ENCODE data around the gene GPR42.
"Not testable (repeated sequence)": the region's sequence is repeated elsewhere in the genome, so short reads cannot be mapped to it uniquely, and the experiment has no call there.

The GPR42 gene

GRCh38 chr19:35373492-35373891 lies 2.6 kb downstream of the GPR42 start:
- H3K36me3 ChIP-seq (ENCODE audit: control insufficient read depth in 1 of 2, insufficient read depth in 2 of 2, low read length in 2 of 2), result no peaks in the 10 kb centered on the region
- H3K27ac ChIP-seq (ENCODE audit: low read length), result no peak overlapping the region
- no peaks in the 10 kb centered on the region for H3K27me3 ChIP-seq (ENCODE audit: low read depth, low read length)
- H3K9me3 ChIP-seq (ENCODE audit: control insufficient read depth in 1 of 2, low read length in 2 of 2), result no peaks in the 10 kb centered on the region
- no peaks in the 10 kb centered on the region for H3K4me1 ChIP-seq (ENCODE audit: control insufficient read depth in 1 of 2, insufficient read depth in 2 of 2, low read length in 2 of 2)
- no peak overlapping the region for H3K4me3 ChIP-seq (ENCODE audit: low read depth in 1 of 2, low read length in 2 of 2)

GRCh38 chr19:35374031-35374430 lies 3.2 kb downstream of the GPR42 start:
- not testable (repeated sequence) for H3K27me3 ChIP-seq (ENCODE audit: low read depth, low read length); H3K27ac ChIP-seq (ENCODE audit: low read length); H3K36me3 ChIP-seq (ENCODE audit: control insufficient read depth in 1 of 2, insufficient read depth in 2 of 2, low read length in 2 of 2); H3K4me1 ChIP-seq (ENCODE audit: control insufficient read depth in 1 of 2, insufficient read depth in 2 of 2, low read length in 2 of 2); H3K9me3 ChIP-seq (ENCODE audit: control insufficient read depth in 1 of 2, low read length in 2 of 2); H3K4me3 ChIP-seq (ENCODE audit: low read depth in 1 of 2, low read length in 2 of 2)

GRCh38 chr19:35375505-35376307 lies 4.8 kb downstream of the GPR42 start:
- Histone ChIP-seq H3K4me3 (ENCODE audit: low read depth in 1 of 2, low read length in 2 of 2) (no peak overlapping the region), H3K27ac (ENCODE audit: low read length) (no peak overlapping the region), H3K9me3 (ENCODE audit: control insufficient read depth in 1 of 2, low read length in 2 of 2) (no peaks in the 10 kb centered on the region), H3K36me3 (ENCODE audit: control insufficient read depth in 1 of 2, insufficient read depth in 2 of 2, low read length in 2 of 2) (no peaks in the 10 kb centered on the region), H3K4me1 (ENCODE audit: control insufficient read depth in 1 of 2, insufficient read depth in 2 of 2, low read length in 2 of 2) (peaks cover 0 to 7% of the 10 kb centered on the region in 2 donors), H3K27me3 (ENCODE audit: low read depth, low read length) (no peaks in the 10 kb centered on the region)

DNA sequence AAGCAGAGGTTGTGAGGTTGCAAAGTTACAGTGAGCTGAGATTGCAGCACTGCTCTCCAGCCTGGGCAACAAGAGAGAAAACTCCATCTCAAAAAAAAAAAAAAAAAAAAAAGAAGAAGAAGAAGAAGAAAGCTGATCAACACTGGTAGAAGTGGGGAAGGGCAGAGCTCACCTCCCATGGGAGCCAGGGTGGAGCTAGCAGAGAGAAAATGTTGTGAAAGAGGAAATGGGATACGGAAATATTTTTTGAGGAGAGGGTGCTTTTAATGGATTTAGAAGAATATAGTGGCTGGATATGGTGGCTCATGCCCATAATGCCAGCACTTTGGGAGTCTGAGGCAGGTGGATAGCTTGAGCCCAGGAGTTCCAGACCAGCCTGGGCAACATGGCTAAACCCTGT lies 6.8 kb downstream of the GPR42 start:
- Histone ChIP-seq H3K27ac (ENCODE audit: low read length) (no peak overlapping the region), H3K27me3 (ENCODE audit: low read depth, low read length) (no peaks in the 10 kb centered on the region), H3K4me3 (ENCODE audit: low read depth in 1 of 2, low read length in 2 of 2) (no peak overlapping the region), H3K4me1 (ENCODE audit: control insufficient read depth in 1 of 2, insufficient read depth in 2 of 2, low read length in 2 of 2) (peaks cover 0 to 12% of the 10 kb centered on the region in 2 donors), H3K36me3 (ENCODE audit: control insufficient read depth in 1 of 2, insufficient read depth in 2 of 2, low read length in 2 of 2) (no peaks in the 10 kb centered on the region), H3K9me3 (ENCODE audit: control insufficient read depth in 1 of 2, low read length in 2 of 2) (no peaks in the 10 kb centered on the region)

GRCh38 chr19:35378356-35378755 lies 7.5 kb downstream of the GPR42 start:
- Histone ChIP-seq H3K4me1 (ENCODE audit: control insufficient read depth in 1 of 2, insufficient read depth in 2 of 2, low read length in 2 of 2) (peaks cover 0 to 12% of the 10 kb centered on the region in 2 donors), H3K9me3 (ENCODE audit: control insufficient read depth in 1 of 2, low read length in 2 of 2) (no peaks in the 10 kb centered on the region), H3K4me3 (ENCODE audit: low read depth in 1 of 2, low read length in 2 of 2) (no peak overlapping the region), H3K36me3 (ENCODE audit: control insufficient read depth in 1 of 2, insufficient read depth in 2 of 2, low read length in 2 of 2) (no peaks in the 10 kb centered on the region), H3K27me3 (ENCODE audit: low read depth, low read length) (no peaks in the 10 kb centered on the region), H3K27ac (ENCODE audit: low read length) (no peak overlapping the region)

- H3K4me1 ChIP-seq (ENCODE audit: control insufficient read depth in 1 of 2, insufficient read depth in 2 of 2, low read length in 2 of 2), result peaks cover 0 to 12% of the 10 kb centered on the region in 2 donors
- not testable (repeated sequence) for H3K9me3 ChIP-seq (ENCODE audit: control insufficient read depth in 1 of 2, low read length in 2 of 2); H3K36me3 ChIP-seq (ENCODE audit: control insufficient read depth in 1 of 2, insufficient read depth in 2 of 2, low read length in 2 of 2); H3K27me3 ChIP-seq (ENCODE audit: low read depth, low read length); H3K4me3 ChIP-seq (ENCODE audit: low read depth in 1 of 2, low read length in 2 of 2); H3K27ac ChIP-seq (ENCODE audit: low read length)
These were observed 8.7 kb downstream of the GPR42 start for GRCh38 chr19:35379545-35379944.

DNA sequence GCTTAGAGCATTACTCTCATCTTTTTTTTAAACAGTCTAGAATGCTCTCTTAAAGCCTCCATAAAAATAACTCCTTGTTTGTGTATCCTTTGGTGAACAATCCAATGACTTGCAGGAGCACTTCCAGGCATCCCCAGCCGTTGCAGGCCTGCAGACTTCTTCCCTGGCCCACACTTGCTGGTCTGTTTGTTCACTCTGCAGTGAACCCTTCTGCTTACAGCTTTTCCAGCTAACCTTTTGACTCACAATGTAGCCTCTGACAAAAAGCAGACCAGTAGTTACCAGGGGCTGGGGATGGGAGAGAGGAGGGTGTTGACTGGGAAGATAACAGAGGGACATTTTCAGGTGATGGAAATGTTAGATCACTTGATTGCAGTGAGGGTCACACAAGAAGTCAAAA lies 9.1 kb downstream of the GPR42 start:
- no peaks in the 10 kb centered on the region for H3K9me3 ChIP-seq (ENCODE audit: control insufficient read depth in 1 of 2, low read length in 2 of 2)
- no peak overlapping the region for H3K4me3 ChIP-seq (ENCODE audit: low read depth in 1 of 2, low read length in 2 of 2)
- peaks cover 0 to 12% of the 10 kb centered on the region in 2 donors for H3K4me1 ChIP-seq (ENCODE audit: control insufficient read depth in 1 of 2, insufficient read depth in 2 of 2, low read length in 2 of 2)
- H3K27ac ChIP-seq (ENCODE audit: low read length), result no peak overlapping the region
- H3K27me3 ChIP-seq (ENCODE audit: low read depth, low read length), result no peaks in the 10 kb centered on the region
- H3K36me3 ChIP-seq (ENCODE audit: control insufficient read depth in 1 of 2, insufficient read depth in 2 of 2, low read length in 2 of 2), result no peaks in the 10 kb centered on the region

DNA sequence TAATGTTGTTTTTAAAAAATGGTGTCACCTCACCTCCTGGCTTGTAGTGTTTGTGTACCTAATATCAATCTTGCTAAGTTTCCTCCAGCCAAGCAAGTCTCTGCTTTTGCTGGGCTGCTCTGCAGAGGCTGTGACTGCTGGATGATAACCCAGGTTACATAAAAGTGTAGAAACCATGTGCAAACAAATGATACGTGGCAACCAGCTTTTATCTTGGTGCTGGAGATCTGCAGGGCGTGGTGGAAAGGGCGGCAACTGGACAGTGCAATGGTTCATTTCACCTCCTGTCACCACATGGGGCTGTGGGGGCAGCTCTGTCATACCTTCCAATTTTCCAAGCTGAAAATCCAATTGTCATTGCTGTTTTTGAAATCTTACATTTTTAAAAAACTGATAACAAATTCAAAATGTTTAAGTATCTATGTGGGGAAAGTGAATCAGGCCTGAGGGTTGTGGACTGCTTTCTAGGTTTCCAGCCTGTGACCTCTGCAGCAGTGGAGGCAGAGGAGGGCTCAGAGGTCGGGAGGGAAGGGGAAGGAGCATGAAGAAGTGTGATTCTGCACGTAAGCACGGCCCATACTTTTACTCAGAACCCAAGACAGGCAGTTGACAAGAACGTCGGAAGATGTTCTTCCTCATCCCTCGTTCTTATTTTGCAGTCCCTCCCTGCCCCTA lies 9.7 kb downstream of the GPR42 start:
- Histone ChIP-seq H3K27ac (ENCODE audit: low read length) (no peak overlapping the region), H3K27me3 (ENCODE audit: low read depth, low read length) (no peaks in the 10 kb centered on the region), H3K36me3 (ENCODE audit: control insufficient read depth in 1 of 2, insufficient read depth in 2 of 2, low read length in 2 of 2) (no peaks in the 10 kb centered on the region), H3K9me3 (ENCODE audit: control insufficient read depth in 1 of 2, low read length in 2 of 2) (no peaks in the 10 kb centered on the region), H3K4me3 (ENCODE audit: low read depth in 1 of 2, low read length in 2 of 2) (no peak overlapping the region), H3K4me1 (ENCODE audit: control insufficient read depth in 1 of 2, insufficient read depth in 2 of 2, low read length in 2 of 2) (peaks cover 0 to 12% of the 10 kb centered on the region in 2 donors)

DNA sequence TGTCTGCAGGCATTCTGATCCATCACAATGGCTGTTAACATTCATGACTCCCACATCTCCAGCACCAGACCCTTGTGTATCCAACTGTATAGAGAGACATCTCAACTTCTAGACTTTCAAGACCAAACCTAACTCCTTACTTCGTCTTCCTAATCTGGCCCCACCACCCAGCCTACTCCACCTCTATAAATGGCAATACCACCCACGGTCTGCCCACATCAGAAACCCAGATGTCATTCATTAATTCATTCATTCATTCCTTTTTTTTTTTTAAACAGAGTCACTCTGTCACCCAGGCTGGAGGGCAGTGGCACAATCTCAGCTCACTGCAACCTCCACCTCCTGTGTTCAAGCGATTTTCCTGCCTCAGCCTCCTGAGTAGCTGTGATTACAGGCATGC lies 10.4 kb downstream of the GPR42 start:
- Histone ChIP-seq H3K9me3 (ENCODE audit: control insufficient read depth in 1 of 2, low read length in 2 of 2) (no peaks in the 10 kb centered on the region), H3K27ac (ENCODE audit: low read length) (no peak overlapping the region), H3K4me1 (ENCODE audit: control insufficient read depth in 1 of 2, insufficient read depth in 2 of 2, low read length in 2 of 2) (peaks cover 0 to 12% of the 10 kb centered on the region in 2 donors), H3K27me3 (ENCODE audit: low read depth, low read length) (no peaks in the 10 kb centered on the region), H3K36me3 (ENCODE audit: control insufficient read depth in 1 of 2, insufficient read depth in 2 of 2, low read length in 2 of 2) (no peaks in the 10 kb centered on the region), H3K4me3 (ENCODE audit: low read depth in 1 of 2, low read length in 2 of 2) (no peak overlapping the region)

DNA sequence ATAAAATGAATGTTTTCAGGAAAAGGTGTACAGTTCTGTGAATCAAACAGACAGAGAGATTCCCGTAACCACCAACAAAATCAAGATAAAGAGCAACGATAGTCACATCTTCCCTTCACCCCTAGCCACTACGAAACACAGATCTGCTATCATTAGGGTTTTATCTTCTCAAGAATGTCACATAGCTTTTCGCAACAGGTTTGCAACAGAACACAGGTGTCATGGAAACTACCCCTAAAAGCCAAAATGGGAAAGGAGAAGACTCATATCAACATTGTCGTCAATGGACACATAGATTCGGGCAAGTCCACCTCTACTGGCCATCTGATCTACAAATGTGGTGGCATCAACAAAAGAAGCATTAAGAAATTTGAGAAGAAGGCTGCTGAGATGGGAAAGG lies 11.1 kb downstream of the GPR42 start:
- Histone ChIP-seq H3K36me3 (ENCODE audit: control insufficient read depth in 1 of 2, insufficient read depth in 2 of 2, low read length in 2 of 2) (no peaks in the 10 kb centered on the region), H3K4me1 (ENCODE audit: control insufficient read depth in 1 of 2, insufficient read depth in 2 of 2, low read length in 2 of 2) (peaks cover 0 to 12% of the 10 kb centered on the region in 2 donors), H3K9me3 (ENCODE audit: control insufficient read depth in 1 of 2, low read length in 2 of 2) (no peaks in the 10 kb centered on the region), H3K27ac (ENCODE audit: low read length) (no peak overlapping the region), H3K4me3 (ENCODE audit: low read depth in 1 of 2, low read length in 2 of 2) (no peak overlapping the region), H3K27me3 (ENCODE audit: low read depth, low read length) (no peaks in the 10 kb centered on the region)

- H3K4me3 ChIP-seq (ENCODE audit: low read depth in 1 of 2, low read length in 2 of 2), result no peak overlapping the region
- H3K4me1 ChIP-seq (ENCODE audit: control insufficient read depth in 1 of 2, insufficient read depth in 2 of 2, low read length in 2 of 2), result peaks cover 0 to 12% of the 10 kb centered on the region in 2 donors
- no peak overlapping the region for H3K27ac ChIP-seq (ENCODE audit: low read length)
- H3K27me3 ChIP-seq (ENCODE audit: low read depth, low read length), result no peaks in the 10 kb centered on the region
- H3K36me3 ChIP-seq (ENCODE audit: control insufficient read depth in 1 of 2, insufficient read depth in 2 of 2, low read length in 2 of 2), result no peaks in the 10 kb centered on the region
- no peaks in the 10 kb centered on the region for H3K9me3 ChIP-seq (ENCODE audit: control insufficient read depth in 1 of 2, low read length in 2 of 2)
These were observed 12.7 kb downstream of the GPR42 start for GRCh38 chr19:35383536-35383935.

Data from muscle layer of duodenum (tissue), 2 donors.